ENCODE results near the gene KRTDAP.

The KRTDAP gene

DNA sequence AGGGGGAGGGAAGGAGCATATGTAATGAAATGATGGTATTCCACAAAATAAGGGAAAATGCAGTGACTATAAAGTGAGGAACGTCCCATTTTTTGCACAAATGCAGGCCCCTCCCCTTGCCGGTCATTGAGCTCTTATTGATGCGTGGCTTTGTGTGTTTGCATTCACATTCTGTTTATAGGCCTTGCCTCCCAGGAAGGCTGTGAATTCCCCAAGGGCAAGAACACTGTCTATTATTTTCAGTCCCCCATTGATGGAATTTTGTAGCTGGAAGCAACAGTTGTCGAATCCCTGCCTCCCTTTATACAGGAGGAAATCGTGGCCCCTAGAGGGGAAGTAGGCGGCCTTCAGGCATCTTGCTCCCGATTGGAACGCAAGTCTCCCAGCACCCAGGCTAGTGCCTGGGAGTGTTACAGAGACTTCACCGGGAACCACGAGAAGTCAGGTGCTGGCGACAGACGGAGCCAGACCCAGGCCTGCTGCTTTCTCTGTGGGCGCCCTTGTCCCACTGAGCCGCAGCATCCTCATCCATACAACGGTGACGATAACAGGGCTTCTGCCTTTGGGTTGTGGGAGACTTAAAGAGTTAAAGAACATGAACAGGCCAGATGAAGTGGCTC is 31.0 kb upstream of the KRTDAP start:
- TF ChIP-seq, protein P1, sequence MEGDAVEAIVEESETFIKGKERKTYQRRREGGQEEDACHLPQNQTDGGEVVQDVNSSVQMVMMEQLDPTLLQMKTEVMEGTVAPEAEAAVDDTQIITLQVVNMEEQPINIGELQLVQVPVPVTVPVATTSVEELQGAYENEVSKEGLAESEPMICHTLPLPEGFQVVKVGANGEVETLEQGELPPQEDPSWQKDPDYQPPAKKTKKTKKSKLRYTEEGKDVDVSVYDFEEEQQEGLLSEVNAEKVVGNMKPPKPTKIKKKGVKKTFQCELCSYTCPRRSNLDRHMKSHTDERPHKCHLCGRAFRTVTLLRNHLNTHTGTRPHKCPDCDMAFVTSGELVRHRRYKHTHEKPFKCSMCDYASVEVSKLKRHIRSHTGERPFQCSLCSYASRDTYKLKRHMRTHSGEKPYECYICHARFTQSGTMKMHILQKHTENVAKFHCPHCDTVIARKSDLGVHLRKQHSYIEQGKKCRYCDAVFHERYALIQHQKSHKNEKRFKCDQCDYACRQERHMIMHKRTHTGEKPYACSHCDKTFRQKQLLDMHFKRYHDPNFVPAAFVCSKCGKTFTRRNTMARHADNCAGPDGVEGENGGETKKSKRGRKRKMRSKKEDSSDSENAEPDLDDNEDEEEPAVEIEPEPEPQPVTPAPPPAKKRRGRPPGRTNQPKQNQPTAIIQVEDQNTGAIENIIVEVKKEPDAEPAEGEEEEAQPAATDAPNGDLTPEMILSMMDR (IDR thresholded peaks at IDR 0.05; ENCODE audit: insufficient read depth, low read depth, low read length, missing control alignments) = no peak
- no peak overlapping the region for H3K4me3 ChIP-seq (ENCODE audit: low read depth, low read length)
- DNase-seq (ENCODE audit: low read depth) = no peak

DNA sequence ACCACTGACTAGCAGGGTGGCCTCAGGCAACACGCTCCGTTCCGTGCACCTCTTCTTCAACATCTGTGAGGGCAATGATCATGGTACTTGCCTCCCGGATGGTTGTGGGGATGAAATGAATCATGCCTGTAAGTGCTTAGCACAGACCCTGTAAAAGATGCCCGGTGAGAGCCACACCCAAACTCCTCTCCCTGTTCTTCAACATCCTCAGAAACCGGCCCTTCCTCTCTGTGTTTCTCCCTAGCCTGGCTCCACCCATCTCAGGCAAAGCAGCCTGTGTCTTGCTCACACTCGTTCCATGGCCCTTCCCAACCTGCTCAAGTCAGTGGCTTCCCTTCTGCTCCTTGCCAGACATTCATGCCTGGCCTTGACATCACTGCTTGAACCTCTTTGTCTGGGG is 29.0 kb upstream of the KRTDAP start:
- no peak for DNase-seq (ENCODE audit: low read depth)
- H3K4me3 ChIP-seq (ENCODE audit: low read depth, low read length) = no peak overlapping the region
- TF ChIP-seq, protein P1 (IDR thresholded peaks at IDR 0.05; ENCODE audit: insufficient read depth, low read depth, low read length, missing control alignments) = no peak

DNA sequence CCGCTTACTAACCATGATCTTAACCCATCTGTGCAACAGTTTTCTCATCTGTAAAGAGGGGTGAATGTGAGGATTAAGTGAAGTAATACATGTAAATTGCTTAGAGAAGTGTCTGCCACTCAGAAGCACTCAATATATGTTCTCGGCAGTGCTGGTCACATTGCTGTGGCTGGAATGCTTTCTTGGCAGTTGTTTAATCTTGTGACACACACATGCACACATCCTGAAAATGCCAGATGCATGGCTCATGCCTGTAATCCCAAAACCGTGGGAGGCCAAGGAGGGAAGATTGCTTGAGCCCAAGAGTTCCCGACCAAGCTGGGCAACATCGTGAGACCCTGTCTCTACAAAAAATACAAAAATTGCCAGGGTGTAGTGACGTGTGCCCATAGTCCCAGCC is 28.0 kb upstream of the KRTDAP start:
- DNase-seq (ENCODE audit: low read depth) = no peak
- no peak overlapping the region for H3K4me3 ChIP-seq (ENCODE audit: low read depth, low read length)
- TF ChIP-seq, protein P1 (IDR thresholded peaks at IDR 0.05; ENCODE audit: insufficient read depth, low read depth, low read length, missing control alignments) = no peak

DNA sequence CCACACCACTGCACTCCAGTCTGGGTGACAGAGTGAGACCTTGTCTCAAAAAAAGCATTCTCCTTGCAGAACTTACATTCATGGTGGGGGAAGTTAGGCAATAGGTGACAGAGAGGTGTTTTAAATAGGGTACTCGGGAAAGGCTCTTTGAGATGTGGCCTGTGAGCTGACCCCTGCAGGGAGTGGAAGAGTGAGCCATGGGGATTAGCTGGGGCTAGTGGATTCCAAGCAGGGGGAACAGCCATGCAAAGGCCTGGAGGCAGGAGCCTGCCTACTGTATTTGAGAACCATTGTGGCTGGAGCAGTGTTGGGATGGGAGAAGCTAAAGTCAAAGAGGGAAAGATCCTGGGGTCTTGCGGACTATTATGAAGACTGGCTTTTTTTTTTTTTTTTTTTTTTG is 27.1 kb upstream of the KRTDAP start:
- H3K4me3 ChIP-seq (ENCODE audit: low read depth, low read length) = no peak overlapping the region
- DNase-seq (ENCODE audit: low read depth) = no peak
- TF ChIP-seq, protein P1 (IDR thresholded peaks at IDR 0.05; ENCODE audit: insufficient read depth, low read depth, low read length, missing control alignments) = no peak

DNA sequence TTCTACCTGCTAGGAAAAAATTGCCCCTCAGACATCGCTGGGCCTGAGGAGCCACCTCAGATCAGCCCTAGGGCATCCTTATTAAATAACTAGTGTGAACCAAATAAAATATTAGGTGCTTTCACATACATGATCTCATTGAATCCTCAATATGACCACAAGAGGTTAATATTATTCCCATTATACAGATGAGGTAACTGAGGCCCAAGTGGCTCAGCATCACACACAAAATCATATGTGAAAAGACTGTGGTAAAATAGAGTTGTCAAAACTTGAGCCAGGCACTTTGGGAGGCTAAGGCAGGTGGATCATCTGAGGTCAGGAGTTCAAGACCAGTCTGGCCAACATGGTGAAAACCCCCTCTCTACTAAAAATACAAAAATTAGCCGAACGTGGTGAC is 26.0 kb upstream of the KRTDAP start:
- no peak for DNase-seq (ENCODE audit: low read depth)
- TF ChIP-seq, protein P1 (IDR thresholded peaks at IDR 0.05; ENCODE audit: insufficient read depth, low read depth, low read length, missing control alignments) = no peak
- no peak overlapping the region for H3K4me3 ChIP-seq (ENCODE audit: low read depth, low read length)

DNA sequence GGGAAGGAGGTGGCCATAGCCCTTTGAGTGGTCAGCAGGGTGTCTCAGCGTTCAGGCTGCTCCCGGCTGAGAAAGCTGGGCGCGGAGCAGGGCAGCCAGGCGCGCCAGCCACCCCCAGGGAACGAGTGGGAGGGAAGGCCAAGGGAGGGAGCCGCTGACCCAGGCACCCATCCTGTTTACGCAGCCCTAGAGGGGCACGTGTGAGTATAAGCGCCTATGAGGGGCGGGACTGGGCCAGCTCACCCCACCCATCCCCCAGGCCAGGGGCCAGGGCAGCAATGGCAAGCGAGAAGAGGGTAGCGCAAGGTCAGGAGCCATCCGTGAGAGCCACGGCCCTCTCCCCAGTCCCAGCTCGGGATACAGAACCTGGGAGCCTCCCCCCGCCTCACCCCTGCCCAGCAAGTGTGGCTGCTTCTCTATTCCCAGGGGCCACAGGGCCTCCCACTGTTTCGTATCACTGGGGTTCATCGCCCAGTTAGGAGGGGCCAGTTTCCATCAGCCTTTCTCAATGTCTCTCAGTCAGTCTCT is 24.1 kb upstream of the KRTDAP start:
- no peak overlapping the region for H3K4me3 ChIP-seq (ENCODE audit: low read depth, low read length)
- DNase-seq (ENCODE audit: low read depth) = no peak
- TF ChIP-seq, protein P1 (IDR thresholded peaks at IDR 0.05; ENCODE audit: insufficient read depth, low read depth, low read length, missing control alignments) = no peak
